ENCODE results near the gene TMED9.
A peak's percentile ranks its signal among the peaks of the same experiment; 100 is the strongest.
"Not testable (repeated sequence)": the region's sequence is repeated elsewhere in the genome, so short reads cannot be mapped to it uniquely, and the experiment has no call there.

The TMED9 gene

GRCh38 chr5:177557041-177557647 is 34.9 kb upstream of the TMED9 start:
- Mint-ChIP-seq H3K9me3 (no peaks in the 10 kb centered on the region), H3K4me3 (no peak overlapping the region), H3K27ac (no peak overlapping the region), H3K36me3 (ENCODE audit: low read depth) (peaks cover 15% of the 10 kb centered on the region), H3K27me3 (peaks cover 2% of the 10 kb centered on the region), H3K4me1 (ENCODE audit: low read depth) (peaks cover 23% of the 10 kb centered on the region)
- intact Hi-C loops (cut with micrococcal nuclease) = no loop called here

DNA sequence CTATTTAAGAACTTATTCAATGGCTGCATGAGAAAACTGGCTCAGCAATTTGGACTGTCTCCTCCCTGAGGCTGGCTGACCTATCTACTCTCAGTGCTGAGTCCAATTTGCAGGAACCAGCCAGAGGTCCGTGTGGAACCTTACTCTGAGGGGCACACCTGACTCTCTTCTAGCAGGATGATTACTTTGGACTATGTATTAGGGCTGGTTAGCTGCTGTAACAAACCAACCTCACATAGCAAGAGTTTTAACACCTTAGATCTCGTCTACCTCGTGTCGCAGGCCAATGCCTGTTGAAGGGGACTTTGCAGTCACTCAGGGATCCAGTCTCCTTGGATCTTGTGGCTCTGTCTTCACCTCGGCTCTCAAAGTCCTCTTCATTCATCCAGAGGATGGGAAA is 34.2 kb upstream of the TMED9 start:
- H3K4me3 Mint-ChIP-seq = no peak overlapping the region
- intact Hi-C loops (cut with micrococcal nuclease) = no loop called here
- H3K36me3 Mint-ChIP-seq (ENCODE audit: low read depth) = peaks cover 9% of the 10 kb centered on the region
- no peak overlapping the region for H3K27ac Mint-ChIP-seq
- H3K4me1 Mint-ChIP-seq (ENCODE audit: low read depth) = peaks cover 16% of the 10 kb centered on the region
- H3K27me3 Mint-ChIP-seq = peaks cover 2% of the 10 kb centered on the region
- H3K9me3 Mint-ChIP-seq = no peaks in the 10 kb centered on the region

DNA sequence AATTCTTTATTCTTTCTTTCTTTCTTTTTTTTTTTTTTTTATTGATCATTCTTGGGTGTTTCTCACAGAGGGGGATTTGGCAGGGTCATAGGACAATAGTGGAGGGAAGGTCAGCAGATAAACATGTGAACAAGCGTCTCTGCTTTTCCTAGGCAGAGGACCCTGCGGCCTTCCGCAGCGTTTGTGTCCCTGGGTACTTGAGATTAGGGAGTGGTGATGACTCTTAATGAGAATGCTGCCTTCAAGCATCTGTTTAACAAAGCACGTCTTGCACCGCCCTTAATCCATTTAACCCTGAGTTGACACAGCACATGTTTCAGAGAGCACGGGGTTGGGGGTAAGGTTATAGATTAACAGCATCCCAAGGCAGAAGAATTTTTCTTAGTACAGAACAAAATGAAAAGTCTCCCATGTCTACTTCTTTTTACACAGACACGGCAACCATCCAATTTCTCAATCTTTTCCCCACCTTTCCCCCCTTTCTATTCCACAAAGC is 32.5 kb upstream of the TMED9 start:
- intact Hi-C loops (cut with micrococcal nuclease); H3K27ac Mint-ChIP-seq; H3K4me3 Mint-ChIP-seq; H3K27me3 Mint-ChIP-seq; H3K36me3 Mint-ChIP-seq (ENCODE audit: low read depth); H3K9me3 Mint-ChIP-seq; H3K4me1 Mint-ChIP-seq (ENCODE audit: low read depth): not testable (repeated sequence)

GRCh38 chr5:177565046-177565445 is 27.0 kb upstream of the TMED9 start:
- intact Hi-C loops (cut with micrococcal nuclease) = no loop called here
- no peak overlapping the region for H3K27ac Mint-ChIP-seq
- H3K4me1 Mint-ChIP-seq (ENCODE audit: low read depth) = no peaks in the 10 kb centered on the region
- H3K4me3 Mint-ChIP-seq = no peak overlapping the region
- H3K9me3 Mint-ChIP-seq = no peaks in the 10 kb centered on the region
- no peaks in the 10 kb centered on the region for H3K36me3 Mint-ChIP-seq (ENCODE audit: low read depth)
- H3K27me3 Mint-ChIP-seq = peaks cover 13% of the 10 kb centered on the region

- intact Hi-C loops (cut with micrococcal nuclease) = no loop called here
- Mint-ChIP-seq H3K9me3 (no peaks in the 10 kb centered on the region), H3K36me3 (ENCODE audit: low read depth) (no peaks in the 10 kb centered on the region), H3K4me1 (ENCODE audit: low read depth) (no peaks in the 10 kb centered on the region), H3K27me3 (peaks cover 13% of the 10 kb centered on the region), H3K4me3 (no peak overlapping the region), H3K27ac (no peak overlapping the region)
Observed at GRCh38 chr5:177568326-177568725, 23.7 kb upstream of the TMED9 start.

GRCh38 chr5:177569894-177570293 is 22.1 kb upstream of the TMED9 start:
- Mint-ChIP-seq H3K27ac (no peak overlapping the region), H3K4me3 (no peak overlapping the region), H3K36me3 (ENCODE audit: low read depth) (no peaks in the 10 kb centered on the region), H3K27me3 (peaks cover 17% of the 10 kb centered on the region), H3K9me3 (no peaks in the 10 kb centered on the region), H3K4me1 (ENCODE audit: low read depth) (no peaks in the 10 kb centered on the region)
- intact Hi-C loops (cut with micrococcal nuclease) = no loop called here

DNA sequence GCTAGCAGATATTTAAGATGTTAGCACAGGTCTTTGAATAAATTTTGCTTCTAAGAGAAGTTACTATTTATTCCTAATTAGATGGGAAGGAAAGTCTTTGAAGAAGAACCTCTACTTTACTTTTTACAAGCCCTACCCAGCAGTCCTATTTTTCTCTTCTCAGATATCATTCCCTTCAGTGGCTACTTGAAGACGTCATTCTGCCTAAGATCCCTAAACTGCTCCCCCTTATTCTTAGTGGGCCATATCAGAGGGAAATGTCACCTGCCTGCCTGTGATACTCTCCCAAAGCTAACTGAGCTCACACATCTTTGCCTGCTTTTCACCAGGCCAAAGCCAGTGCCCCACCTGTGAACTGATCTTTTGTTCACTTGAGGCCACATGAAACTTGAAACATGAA is 16.5 kb upstream of the TMED9 start:
- no peaks in the 10 kb centered on the region for H3K4me1 Mint-ChIP-seq (ENCODE audit: low read depth)
- no peaks in the 10 kb centered on the region for H3K9me3 Mint-ChIP-seq
- no peak overlapping the region for H3K27ac Mint-ChIP-seq
- H3K36me3 Mint-ChIP-seq (ENCODE audit: low read depth) = no peaks in the 10 kb centered on the region
- intact Hi-C loops (cut with micrococcal nuclease) = no loop called here
- H3K27me3 Mint-ChIP-seq = peaks cover 19% of the 10 kb centered on the region
- no peak overlapping the region for H3K4me3 Mint-ChIP-seq

DNA sequence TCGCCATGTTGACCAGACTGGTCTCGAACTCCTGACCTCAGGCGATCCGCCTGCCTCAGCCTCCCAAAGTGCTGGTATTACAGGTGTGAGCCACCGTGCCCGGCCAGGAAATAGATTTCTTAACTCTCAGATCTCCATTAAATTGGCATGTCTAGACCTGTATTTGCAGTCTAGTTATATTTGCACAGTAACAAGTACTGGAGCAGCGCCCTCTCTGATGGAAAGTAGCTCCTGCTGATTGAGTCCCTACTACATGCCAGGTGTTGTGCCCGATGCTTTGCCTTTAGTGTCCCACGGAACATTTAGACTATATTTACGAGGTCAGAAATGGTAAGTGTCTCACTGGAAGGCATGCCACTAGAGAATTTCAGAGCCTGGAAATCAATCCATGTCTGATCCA is 15.8 kb upstream of the TMED9 start:
- H3K4me3 Mint-ChIP-seq = no peak overlapping the region
- no peaks in the 10 kb centered on the region for H3K9me3 Mint-ChIP-seq

GRCh38 chr5:177578316-177578715 is 13.7 kb upstream of the TMED9 start:
- intact Hi-C loops (cut with micrococcal nuclease) = no loop called here
- H3K4me3 Mint-ChIP-seq = no peak overlapping the region
- no peaks in the 10 kb centered on the region for H3K36me3 Mint-ChIP-seq (ENCODE audit: low read depth)
- H3K4me1 Mint-ChIP-seq (ENCODE audit: low read depth) = no peaks in the 10 kb centered on the region
- H3K27ac Mint-ChIP-seq = no peak overlapping the region
- peaks cover 20% of the 10 kb centered on the region for H3K27me3 Mint-ChIP-seq
- no peaks in the 10 kb centered on the region for H3K9me3 Mint-ChIP-seq

More for the DNA sequence above, 15.8 kb upstream of the TMED9 start:
- H3K36me3 Mint-ChIP-seq (ENCODE audit: low read depth) = no peaks in the 10 kb centered on the region
- no peaks in the 10 kb centered on the region for H3K4me1 Mint-ChIP-seq (ENCODE audit: low read depth)
- intact Hi-C loops (cut with micrococcal nuclease) = no loop called here
- no peak overlapping the region for H3K27ac Mint-ChIP-seq
- H3K27me3 Mint-ChIP-seq = peaks cover 19% of the 10 kb centered on the region

GRCh38 chr5:177588413-177588909 is 3.5 kb upstream of the TMED9 start:
- no peaks in the 10 kb centered on the region for H3K9me3 Mint-ChIP-seq
- no peak overlapping the region for H3K27ac Mint-ChIP-seq
- H3K4me3 Mint-ChIP-seq = no peak overlapping the region
- peaks cover 26% of the 10 kb centered on the region for H3K27me3 Mint-ChIP-seq
- H3K4me1 Mint-ChIP-seq (ENCODE audit: low read depth) = peaks cover 15% of the 10 kb centered on the region
- peaks cover 16% of the 10 kb centered on the region for H3K36me3 Mint-ChIP-seq (ENCODE audit: low read depth)
- intact Hi-C loops (cut with micrococcal nuclease) = no loop called here

GRCh38 chr5:177590406-177590805 is 1.6 kb upstream of the TMED9 start:
- intact Hi-C loops (cut with micrococcal nuclease) = no loop called here
- Mint-ChIP-seq H3K27ac (no peak overlapping the region), H3K4me1 (ENCODE audit: low read depth) (peaks cover 30% of the 10 kb centered on the region)

DNA sequence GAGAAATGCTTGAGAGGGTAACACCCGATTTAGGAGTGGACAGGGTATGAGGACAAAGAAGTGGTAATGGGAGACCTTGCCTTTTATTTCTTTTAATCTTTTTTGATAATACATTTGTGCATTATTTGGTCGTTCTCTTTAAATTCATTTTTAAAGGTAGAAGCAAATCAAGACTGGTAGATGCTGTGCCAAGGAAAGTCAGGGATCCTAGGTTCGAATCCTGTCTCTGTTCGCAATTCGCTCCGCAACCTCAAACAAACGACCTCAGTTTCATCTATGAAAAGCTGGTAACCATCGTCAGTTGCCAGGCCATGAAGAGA is 353 bp upstream of the TMED9 start:
- peaks cover 17% of the 10 kb centered on the region for H3K27me3 Mint-ChIP-seq
- no peaks in the 10 kb centered on the region for H3K9me3 Mint-ChIP-seq
- peak overlapping the region; percentile 84 for H3K27ac Mint-ChIP-seq
- peaks cover 35% of the 10 kb centered on the region for H3K4me1 Mint-ChIP-seq (ENCODE audit: low read depth)
- peaks cover 48% of the 10 kb centered on the region for H3K36me3 Mint-ChIP-seq (ENCODE audit: low read depth)
- intact Hi-C loops (cut with micrococcal nuclease) = no loop called here
- peak overlapping the region; percentile 95 for H3K4me3 Mint-ChIP-seq

More at GRCh38 chr5:177590406-177590805, 1.6 kb upstream of the TMED9 start:
- Mint-ChIP-seq H3K27me3 (peaks cover 19% of the 10 kb centered on the region), H3K4me3 (no peak overlapping the region), H3K36me3 (ENCODE audit: low read depth) (peaks cover 35% of the 10 kb centered on the region), H3K9me3 (no peaks in the 10 kb centered on the region)

DNA sequence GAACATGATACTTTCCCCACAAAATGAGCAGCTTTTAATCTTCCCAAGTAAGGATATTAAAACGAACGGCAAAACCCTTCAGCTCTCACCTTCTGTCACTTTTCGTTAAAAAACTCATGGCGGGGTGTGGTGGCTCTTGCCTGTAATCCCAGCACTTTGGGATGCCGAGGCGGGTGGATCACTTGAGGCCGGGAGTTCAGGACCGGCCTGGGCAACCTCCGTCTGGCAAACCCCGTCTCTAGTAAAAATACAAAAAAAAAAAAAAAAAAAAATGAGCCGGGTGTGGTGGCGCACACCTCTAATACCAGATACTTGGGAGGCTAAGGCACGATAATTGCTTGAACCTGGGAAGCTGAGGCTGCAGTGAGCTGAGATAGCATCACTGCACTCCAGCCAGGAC is 902 bp downstream of the TMED9 start:
- H3K4me1 Mint-ChIP-seq (ENCODE audit: low read depth) = peaks cover 39% of the 10 kb centered on the region
- H3K9me3 Mint-ChIP-seq = no peaks in the 10 kb centered on the region
- peak overlapping the region; percentile 84 for H3K27ac Mint-ChIP-seq
- H3K36me3 Mint-ChIP-seq (ENCODE audit: low read depth) = peaks cover 52% of the 10 kb centered on the region
- H3K4me3 Mint-ChIP-seq = peak overlapping the region; percentile 95
- intact Hi-C loops (cut with micrococcal nuclease) = no loop called here
- H3K27me3 Mint-ChIP-seq = peaks cover 15% of the 10 kb centered on the region

DNA sequence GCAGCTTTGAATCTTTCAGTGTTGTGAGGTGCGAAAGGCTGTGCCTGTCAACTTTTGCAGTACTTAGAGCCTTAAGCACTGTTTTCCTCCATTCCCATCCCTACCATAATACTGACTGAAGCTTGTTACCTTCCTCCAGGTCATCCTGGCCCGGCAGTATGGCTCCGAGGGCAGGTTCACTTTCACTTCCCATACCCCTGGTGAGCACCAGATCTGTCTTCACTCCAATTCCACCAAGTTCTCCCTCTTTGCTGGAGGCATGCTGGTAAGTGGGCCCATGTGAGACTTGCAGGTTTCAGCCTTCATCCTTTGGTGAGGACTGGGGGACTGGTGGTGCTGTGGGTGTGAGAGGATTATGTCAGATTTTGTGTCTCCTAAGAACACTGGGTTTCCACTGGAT is 1.5 kb downstream of the TMED9 start:
- Mint-ChIP-seq H3K4me1 (ENCODE audit: low read depth) (peaks cover 42% of the 10 kb centered on the region), H3K27me3 (peaks cover 13% of the 10 kb centered on the region), H3K4me3 (peak overlapping the region; percentile 50), H3K36me3 (ENCODE audit: low read depth) (peaks cover 52% of the 10 kb centered on the region), H3K9me3 (no peaks in the 10 kb centered on the region), H3K27ac (no peak overlapping the region)
- intact Hi-C loops (cut with micrococcal nuclease) = no loop called here

DNA sequence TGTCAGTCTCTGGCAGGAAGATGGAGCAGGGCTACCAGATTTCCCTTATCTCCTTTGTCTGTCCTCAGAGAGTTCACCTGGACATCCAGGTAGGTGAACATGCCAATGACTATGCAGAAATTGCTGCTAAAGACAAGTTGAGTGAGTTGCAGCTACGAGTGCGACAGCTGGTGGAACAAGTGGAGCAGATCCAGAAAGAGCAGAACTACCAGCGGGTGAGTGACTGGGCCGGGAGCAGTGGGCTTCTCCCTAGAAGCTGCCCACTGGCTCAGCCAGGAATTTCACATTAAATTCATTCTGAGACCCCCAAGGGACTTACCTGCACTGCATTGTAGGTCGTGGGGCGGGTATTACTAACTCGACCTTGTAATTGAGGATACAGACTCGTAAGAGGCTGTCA is 2.1 kb downstream of the TMED9 start:
- Mint-ChIP-seq H3K27me3 (peaks cover 11% of the 10 kb centered on the region), H3K36me3 (ENCODE audit: low read depth) (peaks cover 52% of the 10 kb centered on the region), H3K4me1 (ENCODE audit: low read depth) (peaks cover 46% of the 10 kb centered on the region), H3K9me3 (no peaks in the 10 kb centered on the region), H3K4me3 (no peak overlapping the region), H3K27ac (no peak overlapping the region)
- intact Hi-C loops (cut with micrococcal nuclease) = no loop called here
